ENCODE results near the gene GCNT2.
"Not testable (repeated sequence)": the region's sequence is repeated elsewhere in the genome, so short reads cannot be mapped to it uniquely, and the experiment has no call there.

Gene GCNT2

DNA sequence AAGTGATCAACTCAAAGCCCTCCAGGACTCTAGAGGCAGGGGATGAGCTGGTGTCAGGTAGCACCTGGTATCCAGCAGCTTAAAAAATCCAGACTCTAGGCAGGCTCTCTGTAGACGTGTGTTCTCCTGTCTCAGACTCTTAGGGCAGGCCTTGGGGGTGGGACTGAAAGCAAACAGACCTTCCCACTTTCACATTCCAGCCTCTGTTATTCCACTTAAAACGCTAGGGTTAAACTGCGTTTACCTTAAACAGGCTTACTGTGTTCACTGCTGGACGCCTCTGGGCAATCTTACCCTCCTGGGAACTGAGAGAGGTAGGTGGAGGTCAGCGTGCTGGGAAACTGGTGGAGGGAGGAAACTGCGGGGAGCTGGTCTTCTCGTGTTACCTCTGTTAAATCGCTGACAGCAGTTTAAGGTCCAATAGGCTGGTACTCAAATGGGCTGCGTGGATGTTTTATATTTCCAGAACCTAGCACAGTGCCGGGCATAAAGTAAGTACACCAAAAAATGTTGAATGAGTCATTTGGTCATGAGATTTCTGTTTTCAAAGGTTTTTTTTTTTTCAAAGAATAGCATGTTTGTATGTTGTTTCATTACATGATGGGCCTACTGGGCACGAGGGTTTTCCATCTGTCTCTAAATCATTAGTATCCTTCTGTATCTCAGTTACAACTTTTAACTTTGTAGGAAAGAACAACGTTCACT is at the start of gene GCNT2:
Gene GCNT2, plus strand, starts transcription at position 248 of the 705 bp plus-strand sequence. CDS start 7,561 bp downstream, outside the sequence.
- no peak for DNase-seq (ENCODE audit: low spot score)

GRCh38 chr6:10472634-10473033 is 48.5 kb upstream of the GCNT2 start:
- DNase-seq (ENCODE audit: low spot score) = no peak

- peak; percentile 79 for DNase-seq (ENCODE audit: low spot score)
These were observed 42.7 kb upstream of the GCNT2 start for GRCh38 chr6:10478187-10479040.

DNA sequence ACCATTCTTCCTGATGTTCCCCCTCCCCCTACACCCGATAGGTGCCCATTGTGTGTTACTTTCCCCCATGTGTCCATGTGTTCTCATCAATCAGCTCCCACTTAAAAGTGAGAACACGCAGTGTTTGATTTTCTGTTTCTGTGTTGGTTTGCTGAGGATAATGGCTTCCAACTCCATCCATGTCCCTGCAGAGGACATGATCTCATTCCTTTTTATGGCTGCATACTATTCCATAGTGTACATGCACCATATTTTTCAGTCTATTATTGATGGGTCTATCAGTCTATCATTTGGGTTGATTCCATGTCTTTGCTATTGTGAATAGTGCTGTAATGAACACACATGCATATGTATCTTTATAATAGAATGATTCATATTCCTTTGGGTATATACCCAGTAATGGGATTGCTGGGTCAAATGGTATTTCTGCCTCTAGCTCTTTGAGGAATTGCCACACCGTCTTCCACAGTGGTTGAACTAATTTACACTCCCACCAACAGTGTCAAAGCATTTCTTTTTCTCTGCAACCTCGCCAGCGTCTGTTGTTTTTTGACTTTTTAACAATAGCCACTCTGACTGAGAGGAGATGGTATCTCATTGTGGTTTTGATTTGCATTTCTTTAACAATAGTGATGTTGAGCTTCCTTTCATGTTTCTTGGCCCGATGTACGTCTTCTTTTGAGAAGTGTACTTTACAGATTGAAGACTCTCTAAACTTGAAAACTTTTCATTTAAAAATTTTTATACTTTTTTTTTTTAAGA is 41.0 kb upstream of the GCNT2 start:
- no peak for DNase-seq (ENCODE audit: low spot score)

DNA sequence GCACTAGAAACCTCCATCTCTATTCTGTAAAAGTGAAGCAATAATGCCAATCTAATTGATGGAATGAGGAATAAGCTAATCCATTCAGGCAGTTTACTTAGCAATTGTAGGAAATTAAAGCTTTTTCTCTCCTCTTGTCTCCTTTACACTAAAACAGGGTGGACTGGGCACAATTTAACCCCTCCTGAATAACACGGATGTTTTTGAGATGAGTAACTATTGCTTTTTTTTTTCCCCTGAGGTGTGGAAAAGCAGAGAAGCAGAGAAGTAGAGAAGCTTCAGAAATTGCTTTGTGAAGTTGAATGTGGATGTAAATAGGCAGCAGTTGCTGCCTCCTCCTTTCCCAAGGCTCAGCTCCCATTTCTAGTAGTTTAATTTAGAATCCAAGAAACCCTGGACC is 40.0 kb upstream of the GCNT2 start:
- DNase-seq (ENCODE audit: low spot score) = no peak

GRCh38 chr6:10482636-10483257 is 38.4 kb upstream of the GCNT2 start:
- DNase-seq (ENCODE audit: low spot score) = no peak

- no peak for DNase-seq (ENCODE audit: low spot score)
These were observed 36.2 kb upstream of the GCNT2 start for GRCh38 chr6:10484912-10485311.

- no peak for DNase-seq (ENCODE audit: low spot score)
These were observed 35.7 kb upstream of the GCNT2 start for GRCh38 chr6:10485406-10485805.

DNA sequence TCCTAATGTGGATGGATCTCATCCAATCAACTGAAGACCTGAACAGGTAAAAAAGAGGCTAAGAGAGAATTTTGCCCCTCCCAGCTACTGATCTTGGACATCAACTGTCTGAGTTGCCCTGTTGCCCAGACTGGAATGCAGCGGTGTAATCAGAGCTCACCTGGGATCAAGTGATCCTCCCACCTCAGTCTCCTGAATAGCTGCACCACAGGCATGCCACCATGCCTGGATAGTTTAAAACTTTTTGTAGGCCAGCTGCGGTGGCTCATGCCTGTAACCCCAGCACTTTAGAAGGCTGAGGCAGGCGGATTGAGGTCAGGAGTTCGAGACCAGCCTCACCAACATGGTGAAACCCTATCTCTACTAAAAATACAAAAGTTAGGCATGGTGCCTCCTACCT is 34.9 kb upstream of the GCNT2 start:
- no peak for DNase-seq (ENCODE audit: low spot score)

- not testable (repeated sequence) for DNase-seq (ENCODE audit: low spot score)
These were observed 34.1 kb upstream of the GCNT2 start for GRCh38 chr6:10486944-10487588.

GRCh38 chr6:10487668-10488327 is 33.4 kb upstream of the GCNT2 start:
- DNase-seq (ENCODE audit: low spot score) = no peak

- DNase-seq (ENCODE audit: low spot score) = no peak
These were observed 29.7 kb upstream of the GCNT2 start for GRCh38 chr6:10491463-10491862.

- DNase-seq (ENCODE audit: low spot score) = peak; percentile 28
These were observed 29.2 kb upstream of the GCNT2 start for GRCh38 chr6:10491905-10492304.

GRCh38 chr6:10495029-10495428 is 26.1 kb upstream of the GCNT2 start:
- no peak for DNase-seq (ENCODE audit: low spot score)

DNA sequence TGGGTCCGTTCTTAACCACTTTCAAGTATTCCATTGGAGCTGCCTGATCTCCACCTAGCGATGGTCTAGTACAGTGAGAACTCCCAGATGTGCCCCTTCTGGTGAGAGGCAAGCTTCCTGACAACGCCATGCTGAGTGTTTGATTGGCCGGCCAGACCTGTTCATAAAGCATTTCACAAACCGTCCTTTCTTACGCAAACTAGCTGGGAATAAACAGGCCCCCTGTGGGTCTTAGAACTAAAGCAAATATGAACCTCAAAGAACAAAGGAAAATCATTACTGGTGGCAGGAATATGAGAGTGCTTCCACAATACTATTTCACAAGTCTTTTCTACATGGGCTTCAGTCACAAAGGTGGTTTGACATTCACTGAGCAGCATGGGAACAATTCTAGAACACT is 15.6 kb upstream of the GCNT2 start:
- DNase-seq (ENCODE audit: low spot score) = no peak

GRCh38 chr6:10507298-10507697 is 13.9 kb upstream of the GCNT2 start:
- no peak for DNase-seq (ENCODE audit: low spot score)

GRCh38 chr6:10507715-10508114 is 13.4 kb upstream of the GCNT2 start:
- DNase-seq (ENCODE audit: low spot score) = no peak

- DNase-seq (ENCODE audit: low spot score) = peak; percentile 79
These were observed 10.4 kb upstream of the GCNT2 start for GRCh38 chr6:10510592-10511367.

- DNase-seq (ENCODE audit: low spot score) = no peak
These were observed 9.7 kb upstream of the GCNT2 start for GRCh38 chr6:10511477-10511876.

DNA sequence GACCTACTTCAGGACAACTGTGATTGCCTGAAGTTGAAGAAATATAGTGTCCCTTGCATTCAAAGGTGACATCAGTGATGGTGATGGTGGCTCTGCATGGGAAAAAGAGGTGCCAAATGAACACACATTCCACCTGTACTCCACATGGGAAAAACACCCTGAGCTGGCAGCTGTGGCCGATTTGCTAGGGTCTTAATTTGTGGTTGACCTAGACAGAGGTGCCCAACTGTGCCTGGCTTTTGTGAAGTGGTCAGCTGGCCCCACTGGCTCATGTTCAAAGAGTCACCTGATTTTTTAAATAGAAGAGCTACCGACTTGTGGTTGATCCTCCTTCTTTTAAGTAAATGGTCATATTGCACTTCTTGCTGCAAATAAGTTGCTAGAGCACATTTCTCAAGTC is 7.6 kb upstream of the GCNT2 start:
- DNase-seq (ENCODE audit: low spot score) = no peak

Data from NAMALWA (cell line).